HG03442 (cell line): Measurements from ENCODE around the gene CLCN2.

Source experiments
- ATAC-seq: cut with Tn5 transposase; IDR thresholded peaks from one replicate; pipeline ENCODE4 v1.9.1; 2021; ENCODE audit warnings: mild to moderate bottlenecking, moderate library complexity; ENCODE audit not compliant: unreplicated experiment

The CLCN2 gene

GRCh38 chr3:184361932-184362667, 695 bp upstream of the CLCN2 start:
- peak; percentile 2 for ATAC-seq

GRCh38 chr3:184360929-184361531, 375 bp downstream of the CLCN2 start:
- ATAC-seq: no peak

GRCh38 chr3:184360070-184360928, 1.1 kb downstream of the CLCN2 start:
- no peak for ATAC-seq

DNA sequence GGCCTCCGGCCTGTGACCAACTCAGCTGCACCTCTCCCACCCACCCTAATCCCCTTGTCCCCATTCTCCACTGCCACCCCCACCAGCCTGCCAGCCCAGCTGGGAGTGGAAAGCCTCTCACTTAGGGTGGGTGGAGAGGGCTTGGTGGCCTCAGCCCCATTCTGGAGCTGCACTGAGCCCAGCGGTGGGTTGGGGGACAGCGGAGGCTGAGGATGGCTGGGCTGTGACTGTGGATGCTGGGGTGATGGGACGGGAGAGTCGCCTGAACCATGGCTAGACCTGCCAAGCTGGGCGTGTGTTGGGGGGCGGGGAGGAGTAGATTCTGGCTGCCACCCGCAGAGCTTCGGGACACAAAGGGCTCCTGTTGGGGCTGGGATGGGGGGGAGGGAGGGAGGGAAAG, 1.8 kb downstream of the CLCN2 start:
- ATAC-seq: no peak

DNA sequence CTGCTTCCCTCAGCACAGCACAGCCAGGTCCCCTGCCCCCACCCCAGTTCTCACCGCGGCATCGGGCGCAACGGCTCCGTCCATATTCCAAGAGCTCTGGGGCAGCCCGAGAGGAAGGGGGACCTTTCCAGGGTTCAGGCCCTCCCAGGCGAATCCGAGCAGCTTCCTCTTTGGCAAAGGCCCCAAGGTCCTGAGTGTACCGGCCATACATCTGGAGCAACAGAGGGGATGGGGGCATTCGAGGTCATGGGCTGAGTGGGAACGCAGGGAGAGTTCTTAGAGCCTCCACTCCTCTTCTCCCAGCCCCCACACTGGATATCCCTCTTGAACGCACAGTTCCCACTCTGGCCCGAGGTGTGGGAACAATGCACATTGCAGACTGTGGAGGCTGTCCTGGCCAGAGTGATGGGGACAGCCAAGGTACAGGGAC, 2.5 kb downstream of the CLCN2 start:
- no peak for ATAC-seq

- no peak for ATAC-seq
Observed at GRCh38 chr3:184358124-184358767, 3.2 kb downstream of the CLCN2 start.

DNA sequence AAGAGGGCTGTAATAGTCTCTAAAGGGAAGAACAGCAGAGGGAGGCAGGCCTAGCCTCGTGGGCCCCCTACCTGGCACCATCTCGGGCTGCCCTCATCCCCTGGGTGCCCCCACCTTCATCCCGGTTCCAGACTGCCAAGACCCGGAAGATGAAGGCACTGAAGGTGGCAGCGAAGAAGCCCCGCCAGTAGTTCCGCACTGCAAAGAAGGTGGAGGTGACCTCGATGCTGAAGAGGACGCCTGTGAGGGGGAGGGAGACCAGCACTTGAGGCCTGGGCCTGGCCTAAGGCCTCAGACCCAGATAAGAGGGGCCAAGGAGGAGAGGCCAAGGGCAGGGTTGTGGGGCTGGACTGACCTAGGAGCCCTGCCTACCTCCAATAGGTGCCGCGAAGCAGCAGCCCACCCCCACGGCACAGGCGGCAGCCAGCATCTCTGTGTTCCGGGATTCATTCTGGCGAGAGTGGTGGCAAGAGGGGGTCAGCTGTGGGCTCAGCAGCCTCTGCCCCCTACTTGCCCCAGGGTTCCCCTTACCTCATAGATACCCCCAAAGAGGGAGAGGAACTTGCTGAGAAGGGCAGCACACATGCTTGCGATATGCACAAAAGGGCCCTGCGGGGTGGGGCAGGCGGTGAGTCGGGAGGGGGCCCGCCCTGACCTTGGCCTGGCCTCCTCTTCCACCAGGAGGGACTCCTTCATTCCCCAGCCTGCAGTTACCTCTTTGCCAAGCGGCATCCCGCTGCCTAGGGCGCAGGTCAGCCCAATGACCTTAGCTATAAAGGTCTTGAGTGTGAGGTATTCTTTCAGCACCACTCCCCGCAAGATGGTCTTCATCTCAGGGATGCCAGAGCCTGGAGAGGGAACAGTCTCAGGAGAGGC, 3.9 kb downstream of the CLCN2 start:
- no peak for ATAC-seq

DNA sequence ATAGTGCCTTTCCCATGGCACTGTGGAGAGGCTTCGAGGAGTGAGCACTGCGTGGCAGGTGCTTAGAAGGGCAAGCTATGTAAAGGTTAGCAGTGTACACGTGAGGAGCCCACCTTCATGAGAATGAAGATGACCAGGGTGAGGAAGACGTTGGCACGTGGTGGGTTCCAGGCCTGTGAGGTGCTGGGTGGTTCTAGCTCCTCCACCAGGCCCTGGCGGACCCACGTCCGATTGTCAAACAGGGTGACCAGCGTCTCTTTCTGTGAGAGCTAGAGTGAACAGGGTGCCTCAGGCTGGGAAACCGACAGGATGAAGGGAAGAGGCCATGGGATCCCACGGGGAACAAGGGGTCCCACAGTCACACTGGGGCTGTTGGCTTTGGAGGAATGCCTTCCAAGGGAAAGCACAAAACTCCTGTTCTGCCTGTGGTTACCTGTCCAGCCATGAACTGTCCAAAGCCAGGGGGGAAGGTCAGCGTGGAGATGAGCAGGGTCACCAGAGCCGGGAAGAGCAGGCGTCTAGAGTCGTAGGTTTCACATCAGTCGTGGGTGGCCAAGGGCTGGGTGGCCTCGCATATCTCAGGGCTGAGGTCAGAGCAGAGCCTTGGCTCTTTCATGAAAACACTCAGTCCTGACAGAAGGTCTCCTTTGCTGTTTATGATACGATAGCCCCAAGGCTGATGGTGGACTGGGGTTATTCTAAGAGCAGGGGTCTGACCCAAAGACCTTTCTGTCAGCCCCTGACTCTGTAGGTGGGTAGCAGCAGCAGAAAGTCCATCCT, 6.0 kb downstream of the CLCN2 start:
- no peak for ATAC-seq

- ATAC-seq: no peak
Observed at GRCh38 chr3:184354754-184355153, 6.7 kb downstream of the CLCN2 start.

GRCh38 chr3:184354121-184354728, 7.2 kb downstream of the CLCN2 start:
- ATAC-seq: peak; percentile 49

- no peak for ATAC-seq
Observed at GRCh38 chr3:184353546-184353941, 7.9 kb downstream of the CLCN2 start.

DNA sequence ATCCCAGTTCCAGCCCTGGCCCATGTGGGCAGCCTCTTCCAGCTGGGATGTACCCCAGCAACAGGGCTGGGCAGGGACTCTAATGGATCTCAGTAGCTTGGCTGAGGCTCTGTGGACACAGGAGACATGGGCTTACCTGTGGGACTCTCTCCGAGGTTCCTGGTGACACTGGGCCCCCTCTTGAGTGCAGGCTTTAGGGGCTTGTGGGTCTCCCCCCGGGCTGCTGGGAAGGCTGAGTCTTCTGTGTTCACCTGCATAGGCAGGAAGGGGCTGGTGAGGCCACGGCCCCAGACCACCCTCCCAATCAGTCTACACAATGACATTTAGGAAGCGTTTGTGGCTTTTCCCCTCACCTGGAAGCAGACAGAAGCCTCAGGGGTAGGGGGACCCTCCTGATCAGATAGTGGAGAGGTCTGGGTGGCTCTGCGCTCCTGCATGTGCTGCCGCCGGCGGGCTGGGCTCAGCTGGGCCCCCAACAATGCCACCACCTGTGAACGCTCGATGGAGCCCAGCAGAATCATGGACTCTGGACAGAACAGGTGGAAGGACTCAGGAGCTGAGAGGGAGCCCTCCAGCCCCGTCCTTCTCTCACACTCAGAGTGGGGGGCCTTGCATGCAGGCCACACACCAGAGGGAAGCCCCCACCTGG, 8.4 kb downstream of the CLCN2 start:
- no peak for ATAC-seq

DNA sequence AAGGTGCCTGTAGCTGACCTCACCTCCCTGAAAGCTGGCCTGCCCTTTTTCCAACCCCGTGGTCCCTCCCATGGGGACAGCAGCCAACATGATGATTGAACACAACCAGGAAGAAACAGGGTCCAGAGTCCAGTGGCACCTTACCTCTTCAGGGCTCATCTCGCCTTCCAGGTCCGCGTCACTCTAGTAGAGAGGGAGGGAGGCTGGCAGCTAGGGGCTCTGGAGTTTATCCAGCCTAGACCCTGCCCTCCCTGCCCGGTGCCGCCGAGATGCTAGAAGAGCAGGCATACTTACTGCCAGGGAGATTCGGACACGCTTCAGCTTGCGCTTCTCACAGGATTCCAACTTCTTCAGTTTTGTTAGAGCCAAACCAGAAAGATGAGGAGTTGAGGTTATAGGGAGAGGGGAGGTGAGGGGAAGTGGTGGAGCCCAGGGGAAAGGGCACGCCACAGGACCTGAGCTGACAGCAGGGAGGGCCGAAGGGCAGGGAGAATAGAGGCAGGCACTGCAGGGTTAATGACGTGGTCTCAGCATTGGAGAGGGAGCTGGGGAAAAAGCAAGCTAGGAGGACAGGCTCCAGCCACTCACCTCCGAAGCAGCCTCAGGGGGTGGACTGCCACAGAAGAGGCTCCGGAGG, 9.1 kb downstream of the CLCN2 start:
- no peak for ATAC-seq

DNA sequence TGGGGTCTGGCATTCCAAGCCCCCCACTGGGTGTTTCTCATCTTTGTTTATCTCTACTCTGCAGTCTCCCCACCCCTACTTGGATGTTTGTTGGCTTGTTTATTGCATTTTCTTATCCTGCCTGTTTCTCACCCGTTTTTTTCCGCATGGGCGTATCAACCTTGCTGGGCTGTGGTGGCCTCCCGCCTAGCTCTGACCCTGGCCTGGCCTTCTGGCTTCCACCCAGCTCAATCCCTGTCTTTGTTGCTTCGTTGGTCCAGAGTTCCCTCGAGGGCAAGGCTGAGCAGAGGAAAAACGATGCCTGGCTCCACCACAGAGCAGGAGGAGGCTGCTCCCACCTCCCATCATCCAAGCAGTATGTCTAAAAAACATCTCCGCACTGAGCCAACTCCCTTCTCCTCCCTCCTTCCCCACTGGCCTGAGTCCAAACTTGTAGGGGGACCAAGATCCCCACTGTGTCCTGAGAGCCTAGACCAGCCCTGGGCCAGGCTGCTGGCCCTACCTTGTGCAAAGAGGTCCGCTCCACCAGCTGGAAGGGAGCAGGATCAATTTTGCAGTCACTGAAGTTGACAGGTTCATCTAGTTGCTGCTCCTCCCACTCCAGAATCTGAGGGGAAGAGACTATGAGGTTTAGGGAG, 9.8 kb downstream of the CLCN2 start:
- ATAC-seq: no peak

- ATAC-seq: no peak
Observed at GRCh38 chr3:184350618-184351017, 10.8 kb downstream of the CLCN2 start.

DNA sequence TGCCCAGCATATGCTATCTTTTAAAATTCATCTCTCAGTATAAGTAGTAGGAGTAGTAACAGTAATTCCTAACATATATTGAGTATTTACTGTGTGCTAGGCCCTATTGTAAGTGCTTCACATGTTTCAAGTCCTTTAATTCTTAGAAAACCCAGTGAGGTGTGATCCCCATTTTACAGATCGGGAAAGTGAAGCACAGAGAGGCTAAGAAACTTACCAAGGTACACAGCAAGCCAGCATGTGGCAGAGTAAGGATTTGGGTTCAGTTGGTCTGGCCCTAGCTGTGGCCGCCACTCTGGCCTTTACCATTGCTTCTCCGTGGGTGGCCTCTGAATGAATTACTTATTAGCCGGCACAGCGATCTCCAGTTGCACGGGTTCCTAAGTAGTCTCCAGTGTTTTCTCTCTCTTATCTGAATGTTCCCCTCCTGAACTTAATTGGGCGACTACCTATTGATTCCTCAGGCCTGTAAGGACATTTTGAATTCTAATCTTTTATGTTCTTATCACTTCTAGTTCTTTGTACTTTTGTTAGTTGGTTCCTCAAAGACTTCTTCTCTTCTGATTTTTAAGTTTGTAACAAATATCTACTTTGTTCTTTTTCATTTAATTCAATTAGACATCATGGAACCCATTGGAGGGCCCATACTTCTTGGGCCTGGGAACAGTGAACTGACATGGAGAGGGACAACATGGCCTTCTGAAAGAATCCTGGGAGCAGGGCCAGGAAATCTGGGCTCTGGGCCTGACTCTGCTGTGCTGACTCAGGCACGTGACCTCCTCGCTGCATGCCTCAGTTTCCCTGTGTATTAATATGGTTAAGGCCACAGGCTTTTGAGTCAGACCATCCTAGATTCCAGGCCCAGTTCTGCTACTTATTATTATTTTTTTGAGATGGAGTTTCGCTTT, 11.6 kb downstream of the CLCN2 start:
- ATAC-seq: no peak

DNA sequence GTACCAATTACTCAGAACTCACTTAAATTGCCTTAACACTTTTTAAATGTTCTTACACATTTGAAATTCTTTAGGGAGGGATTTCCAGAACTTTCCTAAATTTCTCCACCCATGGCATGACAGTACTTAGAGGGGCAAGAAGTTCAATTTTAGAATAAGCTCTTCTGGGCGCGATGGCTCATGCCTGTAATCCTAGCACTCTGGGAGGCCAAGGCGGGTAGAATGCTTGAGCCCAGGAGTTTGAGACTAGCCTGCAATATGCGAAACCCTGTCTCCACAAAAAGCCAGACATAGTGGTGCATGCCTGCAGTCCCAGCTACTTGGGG, 13.4 kb downstream of the CLCN2 start:
- no peak for ATAC-seq
